Fibroblast of the aortic adventitia (primary cell): Measurements from ENCODE around the gene UBE2L3. TPM values are rescaled to one million over a fixed set of nuclear protein-coding genes. Genes with fewer than 3 reads are reported as not detected.
"Not testable (repeated sequence)": the region's sequence is repeated elsewhere in the genome, so short reads cannot be mapped to it uniquely, and the experiment has no call there.

Experiments used
- DNase-seq: peaks from one replicate; pipeline ENCODE4 v3.0.0-alpha.2; 2010; ENCODE audit warnings: low read depth
- H3K4me3 ChIP-seq: 2 replicates; pipeline ENCODE4 v1.5.1; 2011; ENCODE audit warnings: low read depth, mild to moderate bottlenecking, control low read depth, low read length, moderate library complexity
- CTCF ChIP-seq: IDR thresholded peaks from 2 replicates; pipeline ENCODE4 v1.5.1; 2011; ENCODE audit warnings: mild to moderate bottlenecking, low read length, control low read depth, inconsistent platforms; ENCODE audit not compliant: insufficient read depth
- total RNA-seq: library from RNA; depleted of rRNA; stranded (reverse); fragments of >200 nt; gene quantifications from 2 replicates; pipeline ENCODE4 v1.2.3, GENCODE V29; 2012; ENCODE audit warnings: low replicate concordance

Gene UBE2L3
- total RNA-seq, 1 donor, result 59.7 TPM

GRCh38 chr22:21605887-21606564 lies 38.5 kb downstream of the UBE2L3 start:
- H3K4me3 ChIP-seq, result no peak overlapping the region
- TF ChIP-seq CTCF, result no peak
- DNase-seq, result no peak

GRCh38 chr22:21606775-21607174 lies 39.3 kb downstream of the UBE2L3 start:
- no peak for TF ChIP-seq CTCF
- no peak for DNase-seq
- no peak overlapping the region for H3K4me3 ChIP-seq

- DNase-seq, result not testable (repeated sequence)
Measured at GRCh38 chr22:21609556-21610157, 42.1 kb downstream of the UBE2L3 start.

GRCh38 chr22:21611210-21611977 lies 43.9 kb downstream of the UBE2L3 start:
- TF ChIP-seq CTCF, result no peak
- no peak overlapping the region for H3K4me3 ChIP-seq
- DNase-seq, result no peak

More at GRCh38 chr22:21609556-21610157, 42.1 kb downstream of the UBE2L3 start:
- not testable (repeated sequence) for H3K4me3 ChIP-seq

- H3K4me3 ChIP-seq, result no peak overlapping the region
- no peak for TF ChIP-seq CTCF
- no peak for DNase-seq
Measured at GRCh38 chr22:21612858-21613257, 45.3 kb downstream of the UBE2L3 start.

GRCh38 chr22:21613553-21614233 lies 46.2 kb downstream of the UBE2L3 start:
- no peak overlapping the region for H3K4me3 ChIP-seq
- no peak for TF ChIP-seq CTCF
- DNase-seq, result no peak

GRCh38 chr22:21615731-21616130 lies 48.2 kb downstream of the UBE2L3 start:
- no peak for TF ChIP-seq CTCF
- H3K4me3 ChIP-seq, result no peak overlapping the region
- no peak for DNase-seq

GRCh38 chr22:21617337-21617736 lies 49.8 kb downstream of the UBE2L3 start:
- H3K4me3 ChIP-seq, DNase-seq: not testable (repeated sequence)
